K562 (cell line): ENCODE results near the gene OR13J1. TPM values are rescaled to one million over a fixed set of nuclear protein-coding genes. Genes with fewer than 3 reads are reported as not detected.

Experiments used
- ATAC-seq: fragments of 200-7000 bp; cut with Tn5 transposase; 3 replicates; pipeline ENCODE4 v1.9.1; 2020; ENCODE audit warnings: moderate library complexity
- BruUV-seq: library from RNA; stranded (reverse); fragments of 400-500 nt; replicated peaks from 2 replicates; lab custom pipeline; 2021; lab: Mats Ljungman, UMichigan
- CTCF ChIA-PET: fragments of 300-600 bp; formaldehyde crosslinking; extraction: SDS; loops from one replicate; lab custom pipeline; 2021; ENCODE audit warnings: low intra/inter-chr PET ratio; lab: Yijun Ruan, JAX
- POLR2A ChIA-PET: fragments of 300-600, 350-650 bp; sonication (Branson Sonifier 250); formaldehyde crosslinking; extraction: SDS; loops from one replicate; lab custom pipeline; 2021; ENCODE audit warnings: antibody characterized with exemption, inconsistent platforms; lab: Yijun Ruan, JAX
- DNase-seq, 4 experiments: peaks; one replicate each; pipeline versions ENCODE4 v3.0.0 to v3.0.0-alpha.2; 2011 to 2018; ENCODE audit warnings: low spot score in 3 of 4, mixed read lengths in 3 of 4; ENCODE audit errors: extremely low read depth in 1 of 4
- FAIRE-seq: peaks from 2 replicates; lab custom pipeline; 2011; peaks lifted over from hg19 to GRCh38; lab: Jason Lieb, UNC
- H2AFZ ChIP-seq: 2 replicates; pipeline ENCODE4 v1.6.0; 2011; ENCODE audit warnings: low read depth, low read length, control low read depth, inconsistent platforms
- H3K27ac ChIP-seq: fragments of 200-600 bp; 3 replicates; pipeline ENCODE4 v1.8.0; 2011; ENCODE audit warnings: low read depth, mild to moderate bottlenecking, control low read depth, inconsistent platforms, low read length, moderate library complexity, mixed read lengths; ENCODE audit errors: extremely low read depth
- H3K27me3 ChIP-seq, 2 experiments: fragments of 300-600 bp in 1 of 2; 2 replicates in 1 of 2; 3 replicates in 1 of 2; pipeline versions ENCODE4 v1.6.0 to v1.8.0; 2011; ENCODE audit warnings: inconsistent platforms in 2 of 2, low read length in 2 of 2, mild to moderate bottlenecking in 1 of 2, mixed read lengths in 1 of 2, moderate library complexity in 1 of 2; ENCODE audit not compliant: control insufficient read depth in 2 of 2, insufficient read depth in 2 of 2
- H3K36me3 ChIP-seq: fragments of 300-600 bp; 3 replicates; pipeline ENCODE4 v1.8.0; 2011; ENCODE audit warnings: mild to moderate bottlenecking, low read length, inconsistent platforms; ENCODE audit not compliant: control insufficient read depth, insufficient read depth
- H3K4me1 ChIP-seq, 2 experiments: fragments of 200-600 bp in 1 of 2; replicated peaks in 1 of 2; 2 replicates in 1 of 2; 3 replicates in 1 of 2; pipeline versions ENCODE4 v1.5.1 to v1.8.0; 2011; ENCODE audit warnings: inconsistent platforms in 2 of 2, low read length in 2 of 2, mild to moderate bottlenecking in 1 of 2, mixed read lengths in 1 of 2, moderate library complexity in 1 of 2; ENCODE audit not compliant: control insufficient read depth in 2 of 2, insufficient read depth in 2 of 2
- H3K4me2 ChIP-seq: 2 replicates; pipeline ENCODE4 v1.6.1; 2011; ENCODE audit warnings: low read length, control low read depth, inconsistent platforms, mixed read lengths; ENCODE audit not compliant: insufficient read depth
- H3K4me3 ChIP-seq: fragments of 200-600 bp; sonication (generic), shearing (Covaris generic); 2 replicates; pipeline ENCODE4 v1.5.1; 2016; ENCODE audit warnings: control low read depth, inconsistent platforms
- H3K79me2 ChIP-seq: fragments of 200-600 bp; 3 replicates; pipeline ENCODE4 v1.8.0; 2011; ENCODE audit warnings: low read length, inconsistent platforms; ENCODE audit not compliant: control insufficient read depth, insufficient read depth
- H3K9ac ChIP-seq, 2 experiments: 2 replicates each; pipeline versions ENCODE4 v1.6.0 to v1.6.1; 2011; ENCODE audit warnings: low read depth in 2 of 2, low read length in 2 of 2, control low read depth in 1 of 2, inconsistent platforms in 1 of 2, mild to moderate bottlenecking in 1 of 2, mixed read lengths in 1 of 2; ENCODE audit not compliant: insufficient read depth in 1 of 2
- H3K9me1 ChIP-seq: one replicate; pipeline ENCODE4 v1.6.0; 2011; ENCODE audit warnings: inconsistent platforms, mild to moderate bottlenecking, low read length, moderate library complexity; ENCODE audit not compliant: control insufficient read depth, insufficient read depth
- H3K9me3 ChIP-seq: replicated peaks from 2 replicates; pipeline ENCODE4 v1.5.1; 2011; ENCODE audit warnings: low read depth, low read length, inconsistent platforms; ENCODE audit not compliant: control insufficient read depth, insufficient read depth
- H4K20me1 ChIP-seq: replicated peaks from 2 replicates; pipeline ENCODE4 v1.6.1; 2011; ENCODE audit warnings: low read length, inconsistent platforms, mixed read lengths; ENCODE audit not compliant: control insufficient read depth, insufficient read depth
- CBX8 ChIP-seq: fragments of 200-600 bp; sonication (generic); IDR thresholded peaks from 2 replicates; pipeline ENCODE4 v1.6.1; 2012; ENCODE audit warnings: borderline replicate concordance, mixed run types, low read depth, mild to moderate bottlenecking, moderate library complexity, mixed read lengths, low read length, control low read depth, inconsistent platforms; ENCODE audit not compliant: poor library complexity, severe bottlenecking; ENCODE audit errors: extremely low read depth
- ELF4 ChIP-seq: fragments of 450-650 bp; formaldehyde crosslinking; IDR thresholded peaks from 2 replicates; pipeline ENCODE4 v1.4.0; 2022; ENCODE audit warnings: missing genetic modification characterization
- FIP1L1 ChIP-seq: fragments of 200-400 bp; formaldehyde crosslinking; IDR thresholded peaks from 2 replicates; pipeline ENCODE4 v1.6.1; 2018; ENCODE audit warnings: mild to moderate bottlenecking, low read depth, low read length; ENCODE audit not compliant: poor library complexity, severe bottlenecking
- GATAD2B ChIP-seq: fragments of 450-650 bp; IDR thresholded peaks from 2 replicates; pipeline ENCODE4 v1.6.1; 2017; ENCODE audit warnings: mild to moderate bottlenecking, borderline replicate concordance
- GTF2F1 ChIP-seq: IDR thresholded peaks from 2 replicates; pipeline ENCODE4 v1.6.1; 2011; ENCODE audit warnings: low read depth, low read length, improper control_type of control experiment
- HDAC1 ChIP-seq, 2 experiments: fragments of 450-650 bp; IDR thresholded peaks; 2 replicates each; pipeline ENCODE4 v1.6.1; 2016 to 2017; ENCODE audit warnings: inconsistent platforms in 1 of 2, mild to moderate bottlenecking in 1 of 2, moderate library complexity in 1 of 2
- MED1 ChIP-seq: sonication (generic); formaldehyde crosslinking; IDR thresholded peaks from 2 replicates; pipeline ENCODE4 v1.8.1; 2023; ENCODE audit warnings: missing genetic modification reagents, borderline replicate concordance
- PRMT5 ChIP-seq: sonication (generic); formaldehyde crosslinking; IDR thresholded peaks from 2 replicates; pipeline ENCODE4 v1.5.0; 2020; ENCODE audit warnings: missing genetic modification reagents
- RAD51 ChIP-seq: fragments of 450-650 bp; IDR thresholded peaks from 2 replicates; pipeline ENCODE4 v1.7.1; 2016; ENCODE audit warnings: low read depth, mild to moderate bottlenecking, borderline replicate concordance
- SMAD4 ChIP-seq: fragments of 250-450 bp; sonication (Bioruptor Pico); conservative IDR thresholded peaks from 2 replicates; pipeline ENCODE4 v1.8.0; 2021; ENCODE audit warnings: inconsistent platforms, mild to moderate bottlenecking, moderate library complexity
- SNIP1 ChIP-seq: fragments of 450-650 bp; IDR thresholded peaks from 2 replicates; pipeline ENCODE4 v1.7.1; 2017; ENCODE audit warnings: low read depth, mild to moderate bottlenecking
- TGIF2 ChIP-seq: sonication (generic); formaldehyde crosslinking; IDR thresholded peaks from 2 replicates; pipeline ENCODE4 v1.8.1; 2022; ENCODE audit warnings: mild to moderate bottlenecking, missing genetic modification reagents, moderate library complexity
- ZBTB17 ChIP-seq: fragments of 450-650 bp; formaldehyde crosslinking; IDR thresholded peaks from 2 replicates; pipeline ENCODE4 v1.4.0; 2020; ENCODE audit warnings: mild to moderate bottlenecking
- ZFP30 ChIP-seq: fragments of 250-450 bp; sonication (Bioruptor Pico); IDR thresholded peaks from 2 replicates; pipeline ENCODE4 v1.8.0; 2022; ENCODE audit warnings: moderate library complexity, mild to moderate bottlenecking, inconsistent platforms, borderline replicate concordance
- ZNF561 ChIP-seq: fragments of 450-650 bp; formaldehyde crosslinking; conservative IDR thresholded peaks from 2 replicates; pipeline ENCODE4 v1.4.0; 2020; ENCODE audit warnings: mild to moderate bottlenecking, moderate library complexity
- WGBS: fragments of 100-300 bp; shearing (Covaris generic); methylation state at CpG from one replicate; pipeline ENCODE4 v1.1.6; 2016; ENCODE audit warnings: low coverage, mixed read lengths; ENCODE audit not compliant: insufficient coverage; ENCODE audit errors: missing lambda C conversion rate; 5-methylcytosine and 5-hydroxymethylcytosine counted together
- in situ Hi-C: fragments of 300-500 bp; cut with MboI; formaldehyde crosslinking; loops from 4 replicates; pipeline ENCODE4 v1.15.0; 2018; ENCODE audit warnings: inconsistent platforms, mixed read lengths
- intact Hi-C: fragments of 100-400 bp; cut with micrococcal nuclease; formaldehyde crosslinking; loops from 2 replicates; pipeline ENCODE4 v1.14.2; 2022
- polyA plus RNA-seq, 8 experiments: library from polyadenylated mRNA; depleted of rRNA in 4 of 8; stranded (reverse) in 5 of 8; unstranded in 3 of 8; fragments of >200 nt; fragmentation: Nextera tagmentation in 2 of 8; fragmentation: Illumina TruSeq in 1 of 8; extraction: Ambion mirVana in 2 of 8; extraction: Trizol in 1 of 8; gene quantifications; 2 replicates each; pipeline versions ENCODE4 v1.2.1 to v1.2.3, GENCODE V29; 2011 to 2014; ENCODE audit warnings: inconsistent platforms in 1 of 8, missing spikeins in 1 of 8
- total RNA-seq, 7 experiments: library from RNA; depleted of rRNA in 6 of 7; stranded (reverse); fragments of >200 nt in 6 of 7; fragmentation: Illumina TruSeq in 2 of 7; extraction: Trizol in 2 of 7; gene quantifications; 2 replicates each; pipeline versions ENCODE4 v1.2.1 to v1.2.3, GENCODE V29; 2011 to 2021; ENCODE audit warnings: low replicate concordance in 1 of 7
- TF ChIP-seq, protein P1 (sequence below): fragments of 250-450 bp; sonication (Bioruptor Pico); IDR thresholded peaks from 2 replicates; pipeline ENCODE4 v1.4.0; 2020; ENCODE audit warnings: mild to moderate bottlenecking
- TF ChIP-seq, protein P2 (sequence below): fragments of 450-650 bp; IDR thresholded peaks from 2 replicates; pipeline ENCODE4 v1.6.1; 2016; ENCODE audit warnings: antibody characterized with exemption

The OR13J1 gene
- total and polyA plus RNA-seq, 9 of the 15 experiments (the other 6 are each of a cell fraction or from before 2014, with no cell fraction given), result not detected

DNA sequence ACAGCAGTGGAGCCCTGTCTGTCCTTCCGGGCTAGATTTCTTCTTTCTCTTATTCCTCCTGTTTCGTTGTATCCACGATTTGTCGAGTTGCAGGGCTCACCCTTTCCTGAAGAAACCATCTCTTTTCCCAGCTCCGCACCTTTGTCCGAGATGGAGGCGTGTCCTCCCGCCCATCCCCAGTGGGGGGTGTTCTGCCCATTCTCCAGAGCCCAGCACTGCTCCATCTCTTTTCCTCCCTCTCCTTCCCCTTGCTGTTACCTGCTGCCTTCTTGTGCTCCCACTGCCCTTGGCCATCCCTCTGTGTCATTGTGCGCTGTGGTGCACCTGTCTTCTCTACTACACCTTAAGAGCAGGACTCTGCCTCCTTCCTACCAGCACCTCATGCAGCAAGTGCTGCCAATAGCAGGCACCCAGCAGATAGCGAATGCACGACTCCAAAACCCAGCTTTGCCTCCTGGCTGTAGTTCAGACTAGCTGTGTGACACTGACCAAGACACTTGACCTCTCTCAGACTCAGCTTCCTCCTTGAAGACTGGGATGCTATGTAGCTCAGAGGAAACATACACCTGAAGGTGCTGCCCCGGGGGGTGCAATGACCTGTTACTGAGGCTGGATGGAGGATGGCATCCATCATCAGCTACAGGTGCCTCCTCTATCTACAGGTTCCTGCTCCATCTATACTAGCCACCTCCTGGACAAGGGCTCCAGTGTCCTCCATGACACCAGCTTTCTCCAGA lies 8.9 kb downstream of the OR13J1 start:
- Histone ChIP-seq H3K4me1 (no peaks in the 10 kb centered on the region), H3K36me3 (no peaks in the 10 kb centered on the region), H2AFZ (no peak overlapping the region), H3K27me3 (peaks cover 14 to 73% of the 10 kb centered on the region in 2 experiments), H3K4me2 (no peak overlapping the region), H3K4me3 (no peak overlapping the region), H3K9me3 (no peaks in the 10 kb centered on the region), H3K79me2 (no peaks in the 10 kb centered on the region), H3K27ac (no peak overlapping the region), H3K9ac (no peak overlapping the region), H3K9me1 (no peaks in the 10 kb centered on the region), H4K20me1 (no peaks in the 10 kb centered on the region)
- WGBS, result 2% methylated on average over 11 of the region's 12 CpGs
- FAIRE-seq (no peak), ATAC-seq (no peak), DNase-seq (no peak)
- no TSS peak for BruUV-seq
- ChIA-PET POLR2A (interaction anchor here (1.1 kb wide), 2 partner anchors 9 to 19 kb away, joined by 3 read pairs; no protein-coding TSS in a partner anchor), CTCF (no interaction called here)
- intact Hi-C loops, result no loop called here
- no peak for TF ChIP-seq ELF4
- no peak for TF ChIP-seq GATAD2B
- TF ChIP-seq ZBTB17 (CRISPR knock-in tag), result no peak
- TF ChIP-seq PRMT5 (CRISPR knock-in tag), result no peak
- no peak for TF ChIP-seq RAD51
- TF ChIP-seq, protein P1, sequence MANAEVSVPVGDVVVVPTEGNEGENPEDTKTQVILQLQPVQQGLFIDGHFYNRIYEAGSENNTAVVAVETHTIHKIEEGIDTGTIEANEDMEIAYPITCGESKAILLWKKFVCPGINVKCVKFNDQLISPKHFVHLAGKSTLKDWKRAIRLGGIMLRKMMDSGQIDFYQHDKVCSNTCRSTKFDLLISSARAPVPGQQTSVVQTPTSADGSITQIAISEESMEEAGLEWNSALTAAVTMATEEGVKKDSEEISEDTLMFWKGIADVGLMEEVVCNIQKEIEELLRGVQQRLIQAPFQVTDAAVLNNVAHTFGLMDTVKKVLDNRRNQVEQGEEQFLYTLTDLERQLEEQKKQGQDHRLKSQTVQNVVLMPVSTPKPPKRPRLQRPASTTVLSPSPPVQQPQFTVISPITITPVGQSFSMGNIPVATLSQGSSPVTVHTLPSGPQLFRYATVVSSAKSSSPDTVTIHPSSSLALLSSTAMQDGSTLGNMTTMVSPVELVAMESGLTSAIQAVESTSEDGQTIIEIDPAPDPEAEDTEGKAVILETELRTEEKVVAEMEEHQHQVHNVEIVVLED (CRISPR knock-in tag), result no peak
- TF ChIP-seq, protein P2, sequence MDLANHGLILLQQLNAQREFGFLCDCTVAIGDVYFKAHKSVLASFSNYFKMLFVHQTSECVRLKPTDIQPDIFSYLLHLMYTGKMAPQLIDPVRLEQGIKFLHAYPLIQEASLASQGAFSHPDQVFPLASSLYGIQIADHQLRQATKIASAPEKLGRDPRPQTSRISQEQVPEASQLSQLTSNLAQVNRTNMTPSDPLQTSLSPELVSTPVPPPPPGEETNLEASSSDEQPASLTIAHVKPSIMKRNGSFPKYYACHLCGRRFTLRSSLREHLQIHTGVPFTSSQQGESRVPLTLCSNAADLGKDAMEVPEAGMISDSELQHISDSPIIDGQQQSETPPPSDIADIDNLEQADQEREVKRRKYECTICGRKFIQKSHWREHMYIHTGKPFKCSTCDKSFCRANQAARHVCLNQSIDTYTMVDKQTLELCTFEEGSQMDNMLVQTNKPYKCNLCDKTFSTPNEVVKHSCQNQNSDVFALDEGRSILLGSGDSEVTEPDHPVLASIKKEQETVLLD, result no peak
- no peak for TF ChIP-seq ZNF561 (CRISPR knock-in tag)
- no peak for TF ChIP-seq MED1 (CRISPR knock-in tag)
- no peak for TF ChIP-seq GTF2F1
- no peak for TF ChIP-seq ZFP30 (CRISPR knock-in tag)
- TF ChIP-seq SMAD4 (CRISPR knock-in tag), result no peak
- no peak for TF ChIP-seq HDAC1 (IDR thresholded peaks at IDR 0.05)
- TF ChIP-seq TGIF2 (CRISPR knock-in tag), result no peak
- no peak for TF ChIP-seq SNIP1
- TF ChIP-seq CBX8, result no peak
- no peak for TF ChIP-seq FIP1L1
- in situ Hi-C loops, result no loop called here
